Measurements from ENCODE around the gene CAVIN1.
"Not testable (repeated sequence)": the region's sequence is repeated elsewhere in the genome, so short reads cannot be mapped to it uniquely, and the experiment has no call there.

The CAVIN1 gene

GRCh38 chr17:42378959-42379594 lies 44.0 kb downstream of the CAVIN1 start:
- ATAC-seq = peak; percentile 75
- peak overlapping the region; percentile 70 for H3K4me3 Mint-ChIP-seq
- peak overlapping the region; percentile 30 for H3K27ac Mint-ChIP-seq
- H3K9me3 Mint-ChIP-seq = no peaks in the 10 kb centered on the region
- H3K36me3 Mint-ChIP-seq = peaks cover 100% of the 10 kb centered on the region
- peaks cover 80% of the 10 kb centered on the region for H3K4me1 Mint-ChIP-seq
- no peak for DNase-seq (ENCODE audit: low spot score in 2 of 2)

GRCh38 chr17:42378359-42378958 lies 44.6 kb downstream of the CAVIN1 start:
- DNase-seq (ENCODE audit: low spot score in 2 of 2) (no peak), ATAC-seq (peak; percentile 24)
- Mint-ChIP-seq H3K9me3 (no peaks in the 10 kb centered on the region), H3K36me3 (peaks cover 100% of the 10 kb centered on the region), H3K27ac (peak overlapping the region; percentile 30), H3K4me1 (peaks cover 79% of the 10 kb centered on the region), H3K4me3 (peak overlapping the region; percentile 70)

- DNase-seq (ENCODE audit: low spot score in 2 of 2) (no peak), ATAC-seq (peak; percentile 37)
- H3K4me3 Mint-ChIP-seq = no peak overlapping the region
- H3K27ac Mint-ChIP-seq = no peak overlapping the region
- H3K4me1 Mint-ChIP-seq = peaks cover 60% of the 10 kb centered on the region
- H3K9me3 Mint-ChIP-seq = no peaks in the 10 kb centered on the region
- peaks cover 100% of the 10 kb centered on the region for H3K36me3 Mint-ChIP-seq
Observed at GRCh38 chr17:42373896-42374295, 49.2 kb downstream of the CAVIN1 start.

- Mint-ChIP-seq H3K27ac (no peak overlapping the region), H3K36me3 (peaks cover 100% of the 10 kb centered on the region), H3K4me3 (no peak overlapping the region), H3K9me3 (no peaks in the 10 kb centered on the region), H3K4me1 (peaks cover 55% of the 10 kb centered on the region)
- ATAC-seq (no peak), DNase-seq (ENCODE audit: low spot score in 2 of 2) (no peak)
Observed at GRCh38 chr17:42372142-42372541, 50.9 kb downstream of the CAVIN1 start.

- H3K36me3 Mint-ChIP-seq = peaks cover 96% of the 10 kb centered on the region
- peaks cover 67% of the 10 kb centered on the region for H3K4me1 Mint-ChIP-seq
- H3K4me3 Mint-ChIP-seq = peak overlapping the region; percentile 22
- H3K27ac Mint-ChIP-seq; DNase-seq (ENCODE audit: low spot score in 2 of 2); H3K9me3 Mint-ChIP-seq; ATAC-seq: not testable (repeated sequence)
Observed at GRCh38 chr17:42368797-42369561, 54.1 kb downstream of the CAVIN1 start.

- not testable (repeated sequence) for H3K9me3 Mint-ChIP-seq; DNase-seq (ENCODE audit: low spot score in 2 of 2); H3K4me3 Mint-ChIP-seq; H3K27ac Mint-ChIP-seq; ATAC-seq
- peaks cover 94% of the 10 kb centered on the region for H3K36me3 Mint-ChIP-seq
- H3K4me1 Mint-ChIP-seq = peaks cover 71% of the 10 kb centered on the region
Observed at GRCh38 chr17:42368310-42368709, 54.7 kb downstream of the CAVIN1 start.

GRCh38 chr17:42366176-42367023 lies 56.7 kb downstream of the CAVIN1 start:
- DNase-seq (ENCODE audit: low spot score in 2 of 2); ATAC-seq; H3K9me3 Mint-ChIP-seq: not testable (repeated sequence)
- H3K27ac Mint-ChIP-seq = peak overlapping the region; percentile 32
- H3K36me3 Mint-ChIP-seq = peaks cover 90% of the 10 kb centered on the region
- H3K4me1 Mint-ChIP-seq = peaks cover 84% of the 10 kb centered on the region
- H3K4me3 Mint-ChIP-seq = peak overlapping the region; percentile 16

GRCh38 chr17:42365136-42365535 lies 57.9 kb downstream of the CAVIN1 start:
- ATAC-seq (peak; percentile 55), DNase-seq (ENCODE audit: low spot score in 2 of 2) (peak in 1 of 2 donors; percentile 55)
- Mint-ChIP-seq H3K9me3 (no peaks in the 10 kb centered on the region), H3K4me3 (peak overlapping the region; percentile 30), H3K36me3 (peaks cover 90% of the 10 kb centered on the region), H3K27ac (peak overlapping the region; percentile 35), H3K4me1 (peaks cover 80% of the 10 kb centered on the region)

GRCh38 chr17:42363767-42364585 lies 59.1 kb downstream of the CAVIN1 start:
- no peak for ATAC-seq
- Mint-ChIP-seq H3K4me1 (peaks cover 83% of the 10 kb centered on the region), H3K36me3 (peaks cover 90% of the 10 kb centered on the region), H3K9me3 (no peaks in the 10 kb centered on the region), H3K27ac (peak overlapping the region; percentile 35), H3K4me3 (peak overlapping the region; percentile 30)
- DNase-seq (ENCODE audit: low spot score in 2 of 2) = no peak

- H3K27ac Mint-ChIP-seq = peak overlapping the region; percentile 35
- H3K4me3 Mint-ChIP-seq = peak overlapping the region; percentile 30
- DNase-seq (ENCODE audit: low spot score in 2 of 2) = no peak
- peaks cover 90% of the 10 kb centered on the region for H3K36me3 Mint-ChIP-seq
- no peaks in the 10 kb centered on the region for H3K9me3 Mint-ChIP-seq
- no peak for ATAC-seq
- H3K4me1 Mint-ChIP-seq = peaks cover 86% of the 10 kb centered on the region
Observed at GRCh38 chr17:42363231-42363630, 59.8 kb downstream of the CAVIN1 start.

GRCh38 chr17:42362245-42362961 lies 60.7 kb downstream of the CAVIN1 start:
- Mint-ChIP-seq H3K36me3 (peaks cover 86% of the 10 kb centered on the region), H3K4me3 (peak overlapping the region; percentile 30), H3K9me3 (no peaks in the 10 kb centered on the region), H3K27ac (peak overlapping the region; percentile 35), H3K4me1 (peaks cover 81% of the 10 kb centered on the region)
- peak; percentile 22 for ATAC-seq
- no peak for DNase-seq (ENCODE audit: low spot score in 2 of 2)

GRCh38 chr17:42361781-42362186 lies 61.3 kb downstream of the CAVIN1 start:
- ATAC-seq (peak; percentile 99), DNase-seq (ENCODE audit: low spot score in 2 of 2) (peak; percentile 28 to 61)
- Mint-ChIP-seq H3K27ac (peak overlapping the region; percentile 35), H3K36me3 (peaks cover 86% of the 10 kb centered on the region), H3K9me3 (no peaks in the 10 kb centered on the region), H3K4me1 (peaks cover 75% of the 10 kb centered on the region), H3K4me3 (peak overlapping the region; percentile 30)

- DNase-seq (ENCODE audit: low spot score in 2 of 2); ATAC-seq; H3K4me3 Mint-ChIP-seq; H3K9me3 Mint-ChIP-seq: not testable (repeated sequence)
- Mint-ChIP-seq H3K4me1 (peaks cover 69% of the 10 kb centered on the region), H3K36me3 (peaks cover 88% of the 10 kb centered on the region), H3K27ac (peak overlapping the region; percentile 23)
Observed at GRCh38 chr17:42360388-42360787, 62.7 kb downstream of the CAVIN1 start.

GRCh38 chr17:42359133-42359532 lies 63.9 kb downstream of the CAVIN1 start:
- Mint-ChIP-seq H3K36me3 (peaks cover 87% of the 10 kb centered on the region), H3K4me1 (peaks cover 67% of the 10 kb centered on the region), H3K9me3 (no peaks in the 10 kb centered on the region), H3K4me3 (no peak overlapping the region), H3K27ac (peak overlapping the region; percentile 8)
- no peak for DNase-seq (ENCODE audit: low spot score in 2 of 2)
- no peak for ATAC-seq

All from stimulated activated effector memory CD8-positive, alpha-beta T cell treated with anti-CD3 and anti-CD28 coated beads, Interleukin-12 subunit alpha, Interleukin-12 subunit beta, amount 100 ng/mL, for 72 hours (primary cell).